Stomach (tissue), 9 donors: Measurements from ENCODE around the gene CLASRP. TPM values are rescaled to one million over a fixed set of nuclear protein-coding genes. Genes with fewer than 3 reads are reported as not detected.

Source experiments
- DNase-seq, 2 donors: peaks; one replicate each; pipeline versions ENCODE4 v3.0.0 to v3.0.0-alpha.2; 2013 to 2019
- H3K27ac ChIP-seq, 5 donors: fragments of 200-600 bp in 4 of 5; sonication (generic) in 4 of 5; one replicate each; pipeline ENCODE4 v1.5.1; 2013 to 2019; ENCODE audit warnings: mild to moderate bottlenecking in 1 of 5, moderate library complexity in 1 of 5
- H3K27me3 ChIP-seq, 3 donors: fragments of 200-600 bp; sonication (generic); one replicate each; pipeline ENCODE4 v1.5.1; 2017 to 2019; ENCODE audit warnings: mixed run types in 1 of 3
- H3K36me3 ChIP-seq, 4 donors: fragments of 200-600 bp; sonication (generic); 1 replicate in 3 of 4; 2 replicates in 1 of 4; pipeline ENCODE4 v1.5.1; 2016 to 2019
- H3K4me1 ChIP-seq, 4 donors: fragments of 200-600 bp; sonication (generic); one replicate each; pipeline ENCODE4 v1.5.1; 2016 to 2019
- H3K4me3 ChIP-seq, 4 donors: fragments of 200-600 bp; sonication (generic) in 3 of 4; one replicate each; pipeline ENCODE4 v1.5.1; 2016 to 2019; ENCODE audit warnings: mild to moderate bottlenecking in 1 of 4
- H3K9me3 ChIP-seq, 4 donors: fragments of 200-600 bp; sonication (generic); one replicate each; pipeline ENCODE4 v1.5.1; 2016 to 2019
- CTCF ChIP-seq, 7 experiments: fragments of 450-650 bp in 4 of 7; fragments of 200-600 bp in 3 of 7; sonication (generic) in 3 of 7; IDR thresholded peaks; one replicate each; pipeline ENCODE4 v1.5.1; 2016 to 2019; ENCODE audit warnings: antibody characterized with exemption in 7 of 7, control low read depth in 2 of 7, mild to moderate bottlenecking in 1 of 7
- EP300 ChIP-seq: sonication (generic); formaldehyde crosslinking; IDR thresholded peaks from one replicate; pipeline ENCODE4 v1.6.1; 2017; ENCODE audit warnings: antibody characterized with exemption
- POLR2A ChIP-seq, 4 donors: fragments of 450-650 bp; IDR thresholded peaks; one replicate each; pipeline ENCODE4 v1.6.1; 2016; ENCODE audit warnings: antibody characterized with exemption in 4 of 4, control low read depth in 2 of 4, mild to moderate bottlenecking in 1 of 4, moderate library complexity in 1 of 4
- POLR2AphosphoS5 ChIP-seq, 3 donors: sonication (generic); formaldehyde crosslinking; IDR thresholded peaks; one replicate each; pipeline ENCODE4 v1.6.1; 2016; ENCODE audit warnings: antibody characterized with exemption in 3 of 3
- WGBS, 5 donors: extraction: QIAGEN DNeasy Blood & Tissue Kit in 3 of 5; methylation state at CpG; one replicate each; pipeline versions ENCODE4 v1.1.5 to v1.1.7; 2013 to 2018; 5-methylcytosine and 5-hydroxymethylcytosine counted together
- intact Hi-C: fragments of 100-400 bp; cut with DNase I; formaldehyde crosslinking; loops from one replicate; pipeline ENCODE4 v1.15.1; 2023; ENCODE audit warnings: low total_unique reads
- polyA plus RNA-seq, 3 donors: library from polyadenylated mRNA; stranded (reverse); fragments of 200-250 nt; gene quantifications; one replicate each; pipeline ENCODE4 v1.2.3, GENCODE V29; 2013
- total RNA-seq, 5 donors: library from RNA; depleted of rRNA; stranded (reverse); fragments of >200 nt; gene quantifications; one replicate each; pipeline versions ENCODE4 v1.1.0 to v1.2.3, GENCODE V29; 2014 to 2016
- donor health status: healthy with polysubstance abuse.
- donor health status: Bipolar disorder and iron deficiency.
- donor health status: healthy.

The CLASRP gene
- total and polyA plus RNA-seq, 8 donors = 27.0 to 491 (median 109) TPM

DNA sequence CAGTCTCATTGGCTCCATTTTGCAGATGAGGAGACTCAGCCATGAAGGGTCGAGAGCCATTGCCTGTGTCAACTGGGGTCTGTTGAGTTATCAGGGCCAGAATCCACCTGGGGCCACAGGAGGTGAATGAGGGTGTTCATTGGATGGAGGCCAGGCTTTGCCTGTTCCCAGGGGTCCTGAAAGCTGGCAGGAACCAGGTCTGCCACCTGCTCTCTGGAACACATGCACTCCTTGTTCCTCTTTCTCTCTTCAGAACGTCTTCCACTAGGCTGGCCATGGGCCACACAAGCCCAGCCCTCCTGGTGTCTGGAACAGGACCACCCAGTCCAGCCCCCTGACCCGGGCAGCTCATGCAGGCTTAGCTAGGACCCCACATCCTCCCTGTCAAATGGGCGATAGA is 75.3 kb downstream of the CLASRP start:
- Histone ChIP-seq H3K4me3 (peak overlapping the region in 1 of 4 donors; percentile 10), H3K27ac (peak overlapping the region; percentile 34 to 80 (median 75)), H3K27me3 (no peaks in the 10 kb centered on the region), H3K9me3 (no peaks in the 10 kb centered on the region), H3K36me3 (no peaks in the 10 kb centered on the region), H3K4me1 (peaks cover 58 to 98% (median 86%) of the 10 kb centered on the region in 4 donors)
- TF ChIP-seq POLR2A (IDR thresholded peaks at IDR 0.05) (no peak), EP300 (no peak), POLR2AphosphoS5 (IDR thresholded peaks at IDR 0.05) (no peak), CTCF (IDR thresholded peaks at IDR 0.05) (no peak)
- no peak for DNase-seq
- intact Hi-C loops = no loop called here
- WGBS, 5 donors = 57 to 70% (median 62%) methylated on average over 4 of the region's 4 CpGs

DNA sequence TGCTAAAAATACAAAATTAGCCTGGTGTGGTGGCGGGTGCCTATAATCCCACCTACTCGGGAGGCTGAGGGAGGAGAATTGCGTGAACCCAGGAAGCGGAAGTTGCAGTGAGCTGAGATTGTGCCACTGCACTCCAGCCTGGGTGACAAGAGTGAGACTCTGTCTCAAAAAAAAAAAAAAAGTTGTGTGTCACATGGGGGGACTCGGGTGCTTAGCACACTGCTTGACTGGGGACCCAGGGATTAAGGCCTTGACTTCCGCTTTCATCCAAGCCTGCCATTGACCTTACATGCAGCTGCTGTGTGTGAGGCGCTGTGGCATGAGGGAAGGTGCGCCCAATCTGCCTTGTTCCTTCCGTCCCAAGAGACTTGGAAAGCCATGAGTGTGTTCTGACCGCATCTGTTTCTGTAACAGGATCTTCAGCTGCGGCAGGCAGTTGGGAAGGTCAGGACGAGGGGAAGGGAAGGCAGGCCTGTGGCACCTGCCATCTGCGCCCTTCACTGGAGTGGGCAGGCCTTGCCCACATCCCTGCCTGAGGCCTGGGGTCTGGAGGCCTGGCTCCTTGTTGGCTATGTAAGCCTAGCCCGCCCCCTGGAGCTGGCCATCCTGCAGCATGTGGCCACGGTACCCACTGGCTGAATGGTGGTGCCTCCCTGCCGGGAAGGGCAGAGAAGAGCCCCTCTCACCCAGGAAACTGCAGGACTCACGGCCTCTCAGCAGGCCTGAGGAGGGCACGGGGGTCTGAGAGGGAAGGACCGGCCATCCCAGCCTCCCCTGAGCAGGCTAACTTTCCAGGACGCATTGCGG is 77.2 kb downstream of the CLASRP start:
- no peak for TF ChIP-seq POLR2AphosphoS5 (IDR thresholded peaks at IDR 0.05)
- no peak for TF ChIP-seq EP300
- no peak for TF ChIP-seq CTCF (IDR thresholded peaks at IDR 0.05)
- no peak for TF ChIP-seq POLR2A (IDR thresholded peaks at IDR 0.05)
- Histone ChIP-seq H3K27me3 (no peaks in the 10 kb centered on the region), H3K4me3 (no peak overlapping the region), H3K27ac (peak overlapping the region in 3 of 5 donors; percentile 75 to 80 (median 77)), H3K4me1 (peaks cover 75 to 100% (median 95%) of the 10 kb centered on the region in 4 donors), H3K36me3 (no peaks in the 10 kb centered on the region), H3K9me3 (no peaks in the 10 kb centered on the region)
- no peak for DNase-seq
- intact Hi-C loops = no loop called here
- WGBS, 5 donors = 86 to 89% (median 89%) methylated on average over 20 to 21 of the region's 21 CpGs

DNA sequence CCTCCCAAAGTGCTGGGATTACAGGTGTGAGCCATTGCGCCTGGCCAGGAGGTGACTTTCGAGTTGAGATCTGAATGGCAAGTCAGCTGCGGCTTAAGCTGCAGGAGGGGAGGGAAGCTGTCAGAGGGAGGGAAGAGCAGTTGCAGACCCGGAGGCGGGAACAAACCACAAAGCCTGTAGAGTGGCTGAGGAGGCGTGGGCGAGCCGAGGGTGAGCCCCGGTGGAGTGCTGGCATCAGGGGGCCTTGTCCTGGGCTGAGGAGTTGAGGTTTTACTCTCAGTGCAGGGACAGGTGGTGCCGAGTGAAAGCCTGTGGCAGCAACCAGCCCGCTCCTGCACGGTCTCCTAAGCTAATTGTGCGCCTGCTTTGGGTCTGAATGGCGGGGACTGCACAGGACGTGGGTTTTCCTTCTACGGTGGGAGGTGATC is 78.3 kb downstream of the CLASRP start:
- 16 to 48% (median 27%) methylated on average over 14 to 16 of the region's 16 CpGs for WGBS, 5 donors
- Histone ChIP-seq H3K9me3 (no peaks in the 10 kb centered on the region), H3K27ac (peak overlapping the region; percentile 30 to 77 (median 38)), H3K4me3 (no peak overlapping the region), H3K36me3 (no peaks in the 10 kb centered on the region), H3K4me1 (peaks cover 84 to 100% (median 97%) of the 10 kb centered on the region in 4 donors), H3K27me3 (no peaks in the 10 kb centered on the region)
- intact Hi-C loops = no loop called here
- DNase-seq = peak in 1 of 2 donors; percentile 75
- TF ChIP-seq EP300 = no peak
- no peak for TF ChIP-seq POLR2AphosphoS5 (IDR thresholded peaks at IDR 0.05)
- no peak for TF ChIP-seq POLR2A (IDR thresholded peaks at IDR 0.05)
- TF ChIP-seq CTCF (IDR thresholded peaks at IDR 0.05) = no peak

GRCh38 chr19:45117671-45118070 is 78.8 kb downstream of the CLASRP start:
- no peaks in the 10 kb centered on the region for H3K36me3 ChIP-seq
- H3K9me3 ChIP-seq = no peaks in the 10 kb centered on the region
- H3K4me1 ChIP-seq = peaks cover 82 to 100% (median 97%) of the 10 kb centered on the region in 4 donors
- no peaks in the 10 kb centered on the region for H3K27me3 ChIP-seq
- WGBS, 5 donors = 22 to 43% (median 39%) methylated on average over 10 to 12 of the region's 12 CpGs
- H3K4me3 ChIP-seq = no peak overlapping the region
- TF ChIP-seq CTCF (IDR thresholded peaks at IDR 0.05) = no peak
- TF ChIP-seq POLR2AphosphoS5 (IDR thresholded peaks at IDR 0.05) = no peak
- TF ChIP-seq POLR2A (IDR thresholded peaks at IDR 0.05) = no peak
- TF ChIP-seq EP300 = no peak
- intact Hi-C loops = no loop called here
- H3K27ac ChIP-seq = peak overlapping the region; percentile 30 to 77 (median 38)
- no peak for DNase-seq
